ENCODE data around the gene NALCN.
"Not testable (repeated sequence)": the region's sequence is repeated elsewhere in the genome, so short reads cannot be mapped to it uniquely, and the experiment has no call there.

The NALCN gene

DNA sequence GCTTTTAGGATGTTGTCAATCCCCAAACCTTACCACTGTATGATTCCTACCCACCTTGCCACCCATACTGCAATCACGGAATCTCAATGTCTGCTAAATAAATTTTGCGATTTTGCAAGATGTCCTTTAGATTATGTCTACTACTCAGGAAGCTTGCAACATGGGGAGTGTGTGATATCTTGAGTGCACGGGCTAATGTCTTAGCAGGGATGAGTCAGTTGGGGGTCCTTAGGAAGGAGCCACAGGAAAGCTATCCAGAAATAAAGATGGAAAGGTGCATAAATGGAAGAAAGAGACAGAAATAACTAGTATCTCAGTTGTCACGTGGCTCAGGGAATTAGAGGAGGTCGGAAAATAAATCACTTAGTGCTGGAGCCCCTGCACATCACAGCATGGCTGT lies 77.1 kb downstream of the NALCN start:
- DNase-seq (ENCODE audit: low spot score) = no peak

DNA sequence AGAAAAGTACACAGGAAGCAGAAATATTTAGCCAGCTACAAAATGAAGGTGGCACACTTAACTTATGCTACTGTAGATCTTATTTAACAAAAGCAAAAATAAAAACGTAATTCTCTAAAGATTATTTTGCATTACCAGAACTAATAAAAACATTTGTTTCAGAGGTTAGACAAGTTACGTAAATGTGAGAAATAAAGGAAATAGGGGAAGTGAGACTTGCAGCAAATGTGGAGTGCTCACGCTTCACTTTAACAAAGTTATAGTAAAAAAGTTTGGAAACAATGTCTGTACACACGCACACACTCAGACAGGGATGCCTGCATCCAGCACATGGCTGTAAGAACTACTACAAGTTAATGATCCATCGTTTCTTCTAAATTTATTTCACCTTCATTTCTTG lies 83.7 kb downstream of the NALCN start:
- DNase-seq (ENCODE audit: low spot score) = no peak

DNA sequence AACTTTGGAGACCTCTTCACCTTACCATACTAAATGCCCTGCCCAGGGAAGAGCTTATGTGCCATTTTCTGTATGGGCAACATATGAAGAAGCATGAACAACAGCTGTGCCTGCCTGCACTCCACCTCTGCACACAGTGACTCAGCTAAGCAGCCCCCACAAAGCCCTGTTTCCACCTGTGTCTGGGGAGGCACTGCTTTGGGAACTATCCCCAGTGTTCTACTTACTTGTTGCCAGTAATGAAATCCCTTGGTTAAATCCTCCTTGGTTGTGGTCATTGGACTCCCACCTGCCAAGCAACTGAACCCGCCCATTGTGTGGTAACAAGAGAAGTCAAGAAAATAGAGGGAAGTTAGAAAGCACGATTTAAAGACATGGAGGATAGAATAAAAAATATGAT lies 84.6 kb downstream of the NALCN start:
- DNase-seq (ENCODE audit: low spot score) = no peak

DNA sequence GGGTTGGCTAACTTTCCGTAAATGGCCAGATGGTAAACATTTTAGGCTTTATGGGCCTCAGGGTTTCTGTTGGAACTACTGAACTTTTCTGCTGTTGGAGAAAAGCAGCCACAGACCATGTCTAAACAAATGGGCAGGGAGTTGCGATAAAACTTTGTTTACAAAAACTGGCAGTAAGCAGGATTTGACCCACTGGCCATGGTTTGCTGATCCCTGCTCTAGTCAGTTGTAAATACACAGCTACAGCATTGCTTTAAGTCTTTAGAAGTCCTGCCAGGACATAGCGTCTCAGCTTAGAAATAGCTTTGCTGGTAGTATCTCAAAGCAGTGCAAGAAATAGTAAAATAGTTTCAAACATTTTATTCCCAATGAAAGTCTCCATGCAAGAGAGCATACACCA lies 88.4 kb downstream of the NALCN start:
- DNase-seq (ENCODE audit: low spot score) = no peak

DNA sequence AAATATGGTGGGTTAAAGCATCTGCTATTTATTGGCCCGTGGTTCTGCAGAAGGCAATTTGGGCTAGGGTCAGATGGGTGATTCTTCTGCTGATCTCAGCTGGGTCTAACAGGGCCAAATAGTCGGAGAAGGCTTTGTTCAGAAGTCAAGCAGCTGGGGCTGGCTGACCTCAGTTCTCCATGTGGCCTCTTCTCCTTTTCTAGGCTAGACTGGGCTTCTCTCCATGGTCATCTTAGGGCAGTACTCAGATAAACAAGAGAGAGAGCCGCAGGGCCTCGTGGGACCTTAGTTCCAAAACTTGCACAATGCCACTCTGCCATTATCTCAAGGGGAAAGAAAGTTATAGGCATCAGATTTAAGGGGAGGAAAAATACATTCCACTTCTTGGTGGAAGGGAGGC lies 89.6 kb downstream of the NALCN start:
- no peak for DNase-seq (ENCODE audit: low spot score)

DNA sequence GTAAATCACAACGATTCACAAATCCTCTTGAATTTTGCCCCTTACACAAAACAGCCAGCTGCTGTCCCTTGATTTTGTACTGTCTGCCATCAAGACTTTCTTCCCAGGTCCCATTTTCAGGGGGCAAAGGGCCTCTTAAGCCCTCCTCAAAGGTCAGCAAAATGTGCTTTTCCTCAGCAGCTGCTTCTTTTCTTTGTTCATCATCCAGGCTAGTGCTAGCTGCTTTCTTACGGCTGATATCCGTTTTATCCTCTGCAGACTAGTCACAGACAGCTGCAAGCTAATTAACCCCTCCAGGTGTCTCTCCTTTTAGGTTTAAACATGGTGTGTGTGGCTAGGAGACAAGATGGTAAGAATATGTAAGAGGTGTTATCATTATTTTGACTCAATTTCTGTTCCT lies 90.9 kb downstream of the NALCN start:
- no peak for DNase-seq (ENCODE audit: low spot score)

DNA sequence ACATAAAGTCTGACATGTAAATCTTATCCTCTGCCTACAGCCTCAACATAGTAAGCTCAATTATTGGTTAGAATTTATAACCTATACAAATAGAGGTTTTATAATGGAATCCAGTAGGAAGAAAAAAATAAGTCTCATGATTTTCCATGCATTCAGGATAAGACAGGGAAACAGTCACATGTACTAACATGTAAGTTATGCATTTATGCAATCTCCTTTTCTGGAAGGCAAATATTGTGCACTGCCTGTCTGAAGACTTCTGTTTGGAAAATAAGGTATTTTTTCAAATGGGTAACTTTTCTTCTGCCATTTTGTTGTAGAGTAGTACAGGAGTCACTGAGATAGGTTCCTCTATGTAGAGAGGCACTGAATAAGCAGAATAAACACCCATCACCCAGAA lies 92.7 kb downstream of the NALCN start:
- DNase-seq (ENCODE audit: low spot score) = no peak

DNA sequence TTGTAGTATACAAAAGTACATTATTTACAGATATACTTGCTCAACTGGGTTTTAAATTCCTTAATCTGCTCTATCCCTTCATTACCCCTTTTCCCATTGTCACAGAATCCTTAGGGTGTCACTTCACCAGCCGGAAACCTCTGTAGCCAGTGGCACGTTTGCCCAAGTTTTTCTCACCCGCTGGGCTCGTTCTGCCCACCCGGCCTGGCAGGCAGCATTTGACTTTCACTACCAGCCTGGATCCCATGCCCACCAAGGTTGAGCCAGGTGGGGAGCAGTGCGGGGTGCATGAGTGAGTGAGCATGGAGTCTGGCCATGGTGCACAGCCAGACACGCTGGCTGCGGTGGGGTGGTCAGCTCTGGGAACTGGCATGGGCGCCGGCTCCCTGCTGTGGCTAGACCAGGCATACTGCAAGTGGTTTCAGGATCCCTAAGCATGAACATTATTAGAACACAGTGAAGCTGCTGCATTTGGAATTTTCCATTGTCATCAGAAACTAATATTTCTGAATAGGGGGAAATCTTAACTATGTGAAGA lies 98.3 kb downstream of the NALCN start:
- DNase-seq (ENCODE audit: low spot score) = no peak

DNA sequence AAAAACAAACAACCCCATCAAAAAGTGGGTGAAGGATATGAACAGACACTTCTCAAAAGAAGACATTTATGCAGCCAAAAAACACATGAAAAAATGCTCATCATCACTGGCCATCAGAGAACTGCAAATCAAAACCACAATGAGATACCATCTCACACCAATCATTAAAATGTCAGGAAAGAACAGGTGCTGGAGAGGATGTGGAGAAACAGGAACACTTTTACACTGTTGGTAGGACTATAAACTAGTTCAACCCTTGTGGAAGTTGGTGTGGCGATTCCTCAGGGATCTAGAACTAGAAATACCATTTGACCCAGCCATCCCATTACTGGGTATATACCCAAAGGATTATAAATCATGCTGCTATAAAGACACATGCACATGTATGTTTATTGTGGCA lies 102.8 kb downstream of the NALCN start:
- DNase-seq (ENCODE audit: low spot score) = not testable (repeated sequence)

DNA sequence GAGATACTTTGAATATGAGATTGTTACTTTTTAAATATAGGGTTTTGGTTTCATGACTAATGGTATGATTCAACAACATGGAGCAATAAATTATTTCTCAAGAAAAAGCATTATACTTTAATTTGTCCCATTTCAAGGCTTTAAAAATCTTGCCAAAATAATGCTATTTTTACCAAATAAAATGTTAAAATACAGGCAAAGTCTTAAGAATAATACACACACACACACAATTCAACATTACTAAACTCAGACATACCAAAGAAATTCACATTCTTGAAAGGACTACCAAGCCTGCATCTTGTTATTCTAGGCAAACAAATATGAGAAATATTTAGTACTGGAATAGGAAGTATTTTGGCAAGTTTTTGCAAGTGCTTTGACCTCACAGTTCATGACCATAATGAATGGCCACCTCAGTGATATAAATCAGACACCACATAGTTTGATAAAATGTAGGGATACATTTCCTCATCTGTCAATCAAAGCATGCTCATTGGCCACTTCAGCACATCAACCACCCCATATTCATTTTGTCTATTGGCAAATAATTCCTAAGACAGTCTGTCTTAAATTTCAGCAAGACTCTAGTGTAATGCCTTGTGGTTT lies 107.2 kb downstream of the NALCN start:
- DNase-seq (ENCODE audit: low spot score) = no peak

DNA sequence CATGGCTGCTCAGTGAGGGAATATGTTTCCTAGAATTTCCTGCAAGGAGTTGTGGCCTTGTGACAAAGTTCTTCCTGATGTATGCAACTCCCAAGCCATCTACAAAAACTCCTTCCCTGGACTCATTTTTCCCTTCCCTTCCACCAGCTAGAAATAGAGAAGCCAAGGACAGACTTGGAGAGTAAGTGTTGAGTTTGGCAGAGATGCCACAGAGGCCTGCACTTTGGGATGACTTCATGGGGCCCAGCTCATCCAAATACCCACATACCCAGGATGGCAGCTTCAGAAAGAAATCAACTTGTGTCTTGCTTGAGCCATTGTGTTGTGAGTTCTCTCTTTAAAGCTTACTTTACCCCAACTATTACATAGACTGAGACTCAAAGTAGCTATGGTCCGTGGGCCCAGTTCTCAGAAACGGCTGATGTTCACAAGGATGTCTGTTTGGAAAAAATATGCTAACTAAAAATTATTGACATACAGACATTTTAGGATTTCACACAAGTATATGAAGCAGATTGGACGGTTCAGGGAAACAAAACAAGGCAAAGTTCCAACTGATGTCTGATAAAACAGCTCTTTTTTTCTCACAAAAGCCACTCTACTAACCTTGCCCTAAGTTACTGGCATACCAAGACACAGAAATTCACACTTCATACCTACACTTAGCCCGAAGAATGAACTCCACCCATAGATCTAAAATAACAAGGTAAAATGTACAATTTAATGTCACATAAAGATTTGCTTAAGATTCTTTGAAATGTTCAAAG lies 107.9 kb downstream of the NALCN start:
- no peak for DNase-seq (ENCODE audit: low spot score)

DNA sequence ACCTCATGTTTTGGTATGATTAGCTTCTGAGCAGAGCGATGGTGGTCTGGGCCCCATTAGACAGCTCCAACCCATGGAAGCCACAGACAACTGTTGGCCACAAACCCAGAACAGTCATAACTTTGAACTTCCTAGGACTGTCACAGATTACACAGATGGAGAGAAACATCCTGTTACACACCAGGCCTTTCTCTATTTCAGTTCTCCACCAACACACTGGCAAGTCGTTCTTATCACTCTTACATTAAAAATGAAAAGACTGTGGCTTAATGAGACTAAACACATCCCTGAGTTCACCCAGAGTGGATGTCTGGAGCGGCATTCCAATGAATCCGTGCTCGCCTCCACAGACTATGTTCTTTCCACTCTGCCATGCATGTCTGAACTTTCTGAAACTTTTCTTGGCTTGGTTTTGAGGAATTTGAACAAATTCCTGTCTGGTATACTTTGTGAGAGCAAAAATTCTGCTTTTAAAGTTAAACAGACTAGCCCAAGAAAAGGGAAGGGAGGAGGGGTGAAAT lies 109.1 kb downstream of the NALCN start:
- DNase-seq (ENCODE audit: low spot score) = no peak

DNA sequence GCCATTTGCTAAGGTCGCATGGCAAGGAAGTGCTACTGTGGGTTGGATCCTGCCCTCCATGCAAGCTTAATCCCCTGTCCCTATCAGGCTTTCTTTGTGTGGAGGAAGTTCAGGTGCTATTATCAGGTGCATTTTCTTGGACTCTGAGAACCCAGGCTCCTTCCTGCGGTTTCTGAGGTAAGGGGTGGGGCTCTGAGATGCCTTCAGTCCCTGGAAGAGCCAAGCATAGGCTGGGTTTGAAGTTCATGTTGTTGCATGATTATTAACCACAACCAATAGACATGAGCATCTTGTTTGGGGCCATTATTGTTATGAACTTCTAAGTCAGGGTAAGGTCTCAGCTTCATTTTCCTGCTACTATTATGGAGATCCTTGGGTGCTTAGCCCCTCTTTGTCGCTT lies 109.5 kb downstream of the NALCN start:
- no peak for DNase-seq (ENCODE audit: low spot score)

DNA sequence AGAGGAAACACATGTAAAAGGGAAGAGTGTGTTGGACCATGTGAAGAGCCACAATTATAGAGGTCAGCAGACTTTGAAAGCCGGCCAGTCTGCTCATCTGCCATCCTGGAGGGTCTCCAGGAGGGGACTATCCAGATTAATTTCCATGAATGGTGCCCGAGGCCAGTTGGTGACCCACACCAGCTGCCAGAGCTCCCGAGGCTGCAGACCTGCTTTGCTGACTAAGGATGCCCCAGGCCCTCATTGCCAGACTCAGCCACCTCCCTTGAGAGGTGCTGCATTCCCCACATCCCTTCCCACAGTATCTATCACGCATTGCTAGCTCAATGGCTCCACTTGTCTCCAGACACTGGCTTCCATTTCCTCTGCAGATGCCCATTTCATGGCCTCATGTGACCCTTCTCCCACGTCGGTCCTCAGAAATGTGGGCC lies 110.3 kb downstream of the NALCN start:
- DNase-seq (ENCODE audit: low spot score) = no peak

DNA sequence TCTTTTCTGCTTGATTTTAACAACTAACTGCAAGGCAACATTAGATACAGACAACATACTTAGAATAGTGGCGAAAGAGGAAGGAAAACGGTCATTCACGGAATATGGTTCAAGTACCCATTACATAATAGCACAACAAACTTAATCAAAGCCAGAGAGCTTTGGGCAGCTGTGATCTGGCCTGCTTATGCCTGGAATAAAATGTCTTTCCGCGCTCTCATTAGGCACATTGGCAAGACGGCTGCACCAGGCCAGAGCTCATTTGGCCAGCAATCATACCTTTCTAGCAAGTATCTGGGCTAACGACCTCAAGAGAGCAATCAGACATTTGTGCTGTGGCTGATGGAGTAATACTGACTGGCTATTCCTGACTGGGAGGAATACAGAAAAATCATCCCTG lies 112.8 kb downstream of the NALCN start:
- DNase-seq (ENCODE audit: low spot score) = no peak

DNA sequence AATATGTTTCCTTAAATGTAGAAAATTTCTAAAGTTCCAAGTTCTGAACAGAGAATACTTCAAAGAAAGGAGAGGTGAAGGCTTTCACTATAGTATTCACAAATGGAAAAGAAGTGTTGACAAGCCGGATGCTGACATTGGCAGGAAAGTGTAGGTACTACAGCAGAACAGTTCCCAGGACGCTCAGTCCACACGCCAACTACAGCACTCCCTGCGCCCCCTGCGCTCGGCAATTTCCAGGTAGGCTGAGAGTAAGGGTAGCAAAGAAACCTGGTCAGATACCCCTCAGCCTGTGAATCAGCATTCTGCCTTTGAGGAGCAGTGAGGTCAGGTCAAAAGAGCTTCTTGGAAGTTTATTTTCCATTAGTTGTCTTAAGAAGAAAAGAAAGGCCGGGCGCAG lies 115.3 kb downstream of the NALCN start:
- DNase-seq (ENCODE audit: low spot score) = peak; percentile 4

DNA sequence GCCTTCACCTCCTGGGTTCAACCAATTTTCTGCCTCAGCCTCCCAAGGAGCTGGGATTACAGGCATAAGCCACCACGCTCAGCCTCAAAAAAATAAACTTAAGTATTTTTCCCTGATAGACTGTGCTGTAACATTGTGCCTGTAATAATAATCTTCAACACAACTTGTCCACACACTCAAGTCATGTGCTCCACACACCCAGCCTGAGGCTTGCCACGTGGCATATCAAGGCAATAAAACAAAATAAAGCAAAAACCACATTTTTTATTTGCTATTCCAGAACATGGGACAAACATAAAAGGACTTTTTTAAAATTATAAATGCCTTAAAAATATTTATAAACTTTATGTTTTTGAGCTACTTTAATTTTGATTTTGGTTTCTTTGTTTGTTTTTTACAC lies 115.8 kb downstream of the NALCN start:
- DNase-seq (ENCODE audit: low spot score) = no peak

DNA sequence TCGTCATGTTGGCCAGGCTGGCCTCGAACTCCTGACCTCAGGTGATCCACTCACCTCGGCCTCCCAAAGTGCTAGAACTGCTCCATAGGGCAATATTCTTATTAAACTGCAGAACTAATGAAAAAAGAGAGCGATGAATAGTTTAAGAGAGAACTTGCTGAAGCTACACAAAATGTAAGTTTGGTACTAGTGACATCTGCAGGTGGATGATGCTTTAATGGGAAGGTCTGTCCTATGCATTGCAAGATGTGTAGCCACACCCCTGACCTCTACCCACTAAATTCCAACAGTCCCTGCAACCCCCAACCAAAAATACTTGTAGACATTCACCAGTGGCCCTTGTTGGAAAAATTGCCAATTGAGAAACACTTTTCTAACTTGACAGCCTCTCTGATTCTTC lies 117.8 kb downstream of the NALCN start:
- no peak for DNase-seq (ENCODE audit: low spot score)

DNA sequence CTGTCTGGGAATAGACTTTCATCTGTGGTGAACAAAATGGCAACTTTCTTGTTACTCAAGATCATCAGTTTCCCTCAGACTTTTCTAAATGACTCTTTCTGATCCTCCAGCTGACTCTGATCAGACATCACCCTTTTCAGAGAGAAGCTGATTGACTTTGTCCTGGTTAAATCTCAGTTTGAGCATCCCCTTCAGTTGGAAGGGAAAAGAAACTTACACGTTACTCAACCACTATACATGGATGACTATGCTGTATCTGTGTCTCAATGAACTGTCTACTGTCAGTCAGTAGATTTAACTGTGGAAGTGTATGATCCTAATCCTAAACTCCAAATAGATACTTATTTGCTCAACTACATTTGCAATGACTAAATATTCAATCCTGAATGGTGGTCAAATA lies 118.5 kb downstream of the NALCN start:
- DNase-seq (ENCODE audit: low spot score) = no peak

DNA sequence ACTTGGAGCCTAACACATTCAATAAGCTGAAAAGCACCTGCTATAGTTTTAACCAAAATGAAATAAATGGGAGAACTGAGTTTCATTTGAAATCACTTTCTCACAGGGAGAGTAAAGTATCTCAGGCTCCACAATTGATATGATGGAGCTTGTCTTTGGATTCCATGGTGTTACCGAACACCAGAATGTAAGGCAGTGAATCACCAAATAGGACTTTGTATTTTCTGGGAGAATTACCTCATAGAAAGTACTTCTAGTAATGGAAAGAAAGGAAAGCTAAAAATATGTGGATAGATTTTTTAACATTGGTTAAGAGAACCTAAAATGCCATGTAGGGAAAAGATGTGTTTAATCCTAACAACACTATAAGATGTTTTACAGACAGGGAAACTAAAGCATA lies 123.6 kb downstream of the NALCN start:
- no peak for DNase-seq (ENCODE audit: low spot score)

DNA sequence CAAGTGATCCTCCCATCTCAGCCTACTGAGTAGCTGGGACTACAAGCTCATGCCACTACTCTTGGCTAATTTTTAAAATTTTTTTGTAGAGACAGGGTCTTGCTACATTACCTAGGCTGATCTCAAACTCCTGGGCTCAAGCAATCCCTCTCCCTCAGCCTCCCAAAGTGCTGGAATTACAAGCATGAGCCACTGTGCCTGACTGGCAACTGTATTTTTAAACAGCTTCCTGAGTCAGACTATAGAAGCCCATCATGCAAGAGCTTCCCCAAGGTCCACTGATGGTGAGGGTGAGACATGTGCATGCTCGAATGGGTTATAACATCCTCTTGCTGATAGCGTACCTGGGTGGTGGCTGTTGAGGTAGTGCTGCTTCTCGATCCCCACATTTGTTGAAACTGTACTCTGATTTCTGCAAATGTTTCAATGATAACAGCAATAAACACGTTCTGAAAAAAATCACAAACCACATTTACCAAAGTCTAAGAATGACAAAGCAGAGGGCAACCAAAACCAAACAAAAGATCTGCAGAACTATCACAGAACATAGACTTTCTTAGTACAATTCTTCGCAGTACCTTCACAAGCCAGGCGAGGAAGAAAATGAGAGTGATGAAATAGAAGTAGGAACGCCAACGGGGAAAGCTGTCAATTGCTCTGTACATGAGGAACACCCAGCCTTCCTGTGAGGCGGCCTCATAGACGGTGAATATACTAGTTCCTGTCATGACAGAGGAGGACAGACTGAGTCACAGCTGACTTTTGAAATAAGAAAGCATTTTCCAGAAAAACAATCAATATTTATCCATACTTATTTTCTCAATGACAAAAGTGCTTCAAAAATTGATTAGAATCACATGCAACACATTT lies 124.4 kb downstream of the NALCN start:
- no peak for DNase-seq (ENCODE audit: low spot score)

DNA sequence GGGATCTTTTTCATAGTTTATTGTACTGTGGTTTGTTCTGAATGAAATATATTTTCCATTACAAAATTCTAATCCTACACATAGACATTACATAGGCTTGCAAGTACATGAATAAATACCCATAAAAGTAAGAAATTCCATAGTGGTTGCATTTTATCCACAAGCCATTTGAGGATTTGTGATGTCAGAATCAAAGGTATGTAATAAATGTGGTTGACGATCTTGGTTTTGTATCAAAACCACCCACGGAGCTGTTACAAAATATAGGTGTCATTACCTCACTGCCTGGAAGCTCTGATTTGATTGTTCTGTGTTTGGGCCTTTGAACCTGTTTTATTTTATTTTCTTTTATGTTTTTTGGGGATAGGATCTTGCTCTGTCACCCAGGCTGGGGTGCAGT lies 125.1 kb downstream of the NALCN start:
- DNase-seq (ENCODE audit: low spot score) = no peak

DNA sequence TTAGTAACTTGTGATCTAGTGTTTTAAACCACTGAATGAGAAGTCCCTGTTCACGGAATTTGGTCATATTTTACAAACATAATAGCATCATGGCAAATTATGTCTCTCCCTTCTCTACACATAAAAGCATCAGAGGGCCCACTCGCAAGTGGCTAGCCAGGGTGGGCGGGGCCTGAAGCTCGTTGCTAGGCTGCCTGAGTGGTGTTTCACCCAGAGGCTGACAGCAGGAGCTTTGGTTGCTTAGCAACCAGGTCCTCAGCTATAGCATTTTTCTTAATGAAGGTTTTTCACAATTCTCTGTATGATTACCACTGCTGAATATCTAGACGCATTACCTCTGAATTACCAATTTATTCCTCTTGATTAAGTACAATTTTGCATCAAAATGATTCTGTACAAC lies 126.5 kb downstream of the NALCN start:
- DNase-seq (ENCODE audit: low spot score) = peak; percentile 65
